Erythroblast (primary cell): ENCODE data around the gene EMP2.
A peak's percentile ranks its signal among the peaks of the same experiment; 100 is the strongest.
"Not testable (repeated sequence)": the region's sequence is repeated elsewhere in the genome, so short reads cannot be mapped to it uniquely, and the experiment has no call there.

Experiments
- DNase-seq, 2 experiments: peaks; one replicate each; lab custom pipeline; 2025; lab: John Stamatoyannopoulos, UW
- GATA1 ChIP-seq: IDR thresholded peaks from 2 replicates; pipeline ENCODE4 v1.6.1; 2011; ENCODE audit warnings: low read depth, mild to moderate bottlenecking, control low read depth, low read length, moderate library complexity
- POLR2A ChIP-seq: IDR thresholded peaks from 2 replicates; pipeline ENCODE4 v1.6.1; 2011; ENCODE audit warnings: mild to moderate bottlenecking, low read length

Gene EMP2

DNA sequence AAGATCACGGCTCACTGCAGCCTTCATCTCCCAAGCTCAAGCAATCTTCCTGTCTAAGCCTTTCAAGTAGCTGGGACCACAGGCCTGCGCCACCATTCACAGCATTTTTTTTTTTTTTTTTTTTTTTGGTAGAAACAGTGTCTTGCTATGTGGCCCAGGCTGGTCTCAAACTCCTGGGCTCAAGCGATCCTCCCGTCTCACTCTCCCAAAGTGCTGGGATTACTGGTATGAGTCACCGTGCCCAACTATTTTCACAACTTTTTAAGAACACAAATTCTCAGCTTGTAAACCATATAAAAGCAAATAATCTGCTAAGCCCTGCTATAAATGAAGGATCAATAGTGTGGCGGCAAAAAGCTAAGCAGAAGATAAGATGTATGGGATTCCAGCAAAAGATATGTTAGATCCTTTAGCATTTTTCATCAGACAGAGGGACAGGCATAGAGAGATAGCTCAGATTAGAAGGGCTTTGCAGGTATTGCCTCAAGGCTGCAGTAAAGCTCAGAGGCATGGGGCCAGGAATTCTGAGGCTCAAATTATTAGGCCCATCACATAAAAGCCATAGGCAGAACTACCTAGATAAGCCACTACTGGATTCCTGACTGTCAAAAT is 55.1 kb downstream of the EMP2 start:
- no peak for TF ChIP-seq POLR2A
- TF ChIP-seq GATA1, result no peak
- no peak for DNase-seq

- DNase-seq, result no peak
- TF ChIP-seq POLR2A (no peak), GATA1 (no peak)
These were observed 57.4 kb downstream of the EMP2 start for GRCh38 chr16:10522966-10523365.

DNA sequence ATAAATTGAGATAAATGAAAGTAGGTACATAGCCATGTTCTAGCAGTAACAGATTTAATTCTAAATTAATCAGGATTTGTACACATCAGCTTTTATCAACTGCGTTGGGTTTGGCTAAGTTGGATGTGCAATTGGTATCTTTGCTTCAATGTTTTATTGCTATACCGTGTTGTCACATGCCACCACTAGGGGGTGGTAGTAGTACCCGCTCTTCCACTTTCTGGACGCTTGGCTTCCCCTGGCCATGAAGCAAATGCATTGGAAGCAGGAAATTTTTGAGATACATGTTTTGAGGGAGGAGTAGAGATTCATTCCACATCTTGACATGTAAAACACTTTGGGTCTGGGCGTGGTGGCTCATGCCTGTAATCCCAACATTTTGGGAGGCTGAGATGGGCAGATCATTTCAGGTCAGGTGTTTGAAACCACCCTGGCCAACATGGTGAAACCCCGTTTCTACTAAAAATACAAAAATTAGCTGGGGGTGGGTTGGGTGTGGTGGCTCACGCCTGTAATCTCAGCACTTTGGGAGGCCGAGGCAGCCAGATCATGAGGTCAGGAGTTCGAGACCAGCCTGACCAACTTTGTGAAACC is 58.6 kb downstream of the EMP2 start:
- DNase-seq, result peak; percentile 61 to 77
- TF ChIP-seq POLR2A (no peak), GATA1 (no peak)

DNA sequence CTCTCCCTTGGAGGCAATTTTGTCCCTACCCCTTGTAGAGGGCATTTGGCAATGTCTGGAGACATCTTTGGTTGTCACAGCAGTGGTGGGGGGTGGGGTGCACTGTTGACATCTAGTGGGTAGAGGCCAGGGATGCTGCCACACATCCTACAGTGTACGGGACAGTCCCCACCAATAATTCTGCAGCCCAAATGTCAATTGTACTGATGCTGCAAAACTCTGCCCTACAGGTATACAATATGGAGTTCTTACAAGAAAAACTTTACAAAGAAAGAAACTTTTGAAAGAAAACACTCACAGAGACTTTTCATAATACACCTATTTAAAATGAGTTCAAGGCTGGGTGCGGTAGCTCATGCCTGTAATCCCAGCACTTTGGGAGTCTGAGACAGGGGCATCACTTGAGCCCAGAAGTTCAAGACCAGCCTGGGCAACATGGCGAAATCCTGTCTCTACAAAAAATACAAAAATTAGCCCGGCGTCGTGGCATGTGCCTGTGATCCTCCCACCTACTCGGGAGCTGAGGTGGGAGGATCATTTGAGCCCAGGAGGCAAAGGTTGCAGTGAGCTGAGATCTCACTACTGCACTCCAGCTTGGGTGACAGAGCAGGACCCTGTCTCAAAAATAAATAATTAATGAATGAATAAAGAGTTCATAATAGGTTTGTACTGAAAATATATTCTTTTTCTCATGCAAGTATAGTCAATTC is 59.4 kb downstream of the EMP2 start:
- DNase-seq, result no peak
- TF ChIP-seq GATA1 (no peak), POLR2A (no peak)

- TF ChIP-seq POLR2A, result no peak
- TF ChIP-seq GATA1, result no peak
- DNase-seq, result no peak
These were observed 60.2 kb downstream of the EMP2 start for GRCh38 chr16:10519929-10520868.

DNA sequence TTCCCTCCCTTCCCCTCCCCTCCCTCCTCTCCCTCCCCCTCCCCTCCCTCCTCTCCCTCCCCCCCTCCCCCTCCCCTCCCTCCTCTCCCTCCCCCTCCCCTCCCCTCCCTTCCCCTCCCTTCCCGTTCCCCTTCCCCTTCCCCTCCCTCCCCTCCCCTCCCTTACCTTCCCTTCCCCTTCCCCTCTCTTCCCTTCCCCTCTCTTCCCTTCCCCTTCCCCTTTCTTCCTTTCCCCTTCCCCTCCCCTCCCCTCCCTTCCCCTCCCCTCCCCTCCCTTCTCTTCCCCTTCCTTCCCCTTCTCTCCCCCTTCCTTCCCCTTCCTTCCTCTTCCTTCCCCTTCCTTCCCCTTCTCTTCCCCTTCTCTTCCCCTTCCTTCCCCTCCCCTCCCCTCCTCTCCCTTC is 61.1 kb downstream of the EMP2 start:
- no peak for TF ChIP-seq GATA1
- no peak for TF ChIP-seq POLR2A
- no peak for DNase-seq

- TF ChIP-seq POLR2A (no peak), GATA1 (no peak)
- DNase-seq, result no peak
These were observed 61.8 kb downstream of the EMP2 start for GRCh38 chr16:10518479-10519041.

DNA sequence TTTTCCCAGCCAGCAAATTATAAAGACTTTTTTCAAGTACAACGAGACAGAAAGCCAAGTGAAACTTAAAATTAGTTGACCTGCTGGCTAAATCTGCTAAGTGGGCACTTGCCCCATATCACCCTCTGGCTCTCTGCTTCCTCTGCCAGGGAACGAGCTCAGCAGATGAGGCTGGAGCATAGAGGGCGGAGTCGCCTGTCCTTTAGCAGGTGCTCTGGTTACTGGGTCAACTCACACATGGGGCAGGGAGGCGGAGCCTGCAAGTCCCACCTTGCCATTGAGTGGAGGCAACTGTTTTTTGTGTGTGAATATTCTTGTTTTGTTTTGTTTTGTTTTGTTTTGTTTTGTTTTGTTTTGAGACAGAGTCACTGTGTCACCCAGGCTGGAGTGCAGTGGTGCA is 62.5 kb downstream of the EMP2 start:
- DNase-seq, result no peak
- no peak for TF ChIP-seq GATA1
- TF ChIP-seq POLR2A, result no peak

GRCh38 chr16:10514369-10515055 is 65.9 kb downstream of the EMP2 start:
- no peak for TF ChIP-seq POLR2A
- no peak for TF ChIP-seq GATA1
- DNase-seq, result peak; percentile 53 to 68

DNA sequence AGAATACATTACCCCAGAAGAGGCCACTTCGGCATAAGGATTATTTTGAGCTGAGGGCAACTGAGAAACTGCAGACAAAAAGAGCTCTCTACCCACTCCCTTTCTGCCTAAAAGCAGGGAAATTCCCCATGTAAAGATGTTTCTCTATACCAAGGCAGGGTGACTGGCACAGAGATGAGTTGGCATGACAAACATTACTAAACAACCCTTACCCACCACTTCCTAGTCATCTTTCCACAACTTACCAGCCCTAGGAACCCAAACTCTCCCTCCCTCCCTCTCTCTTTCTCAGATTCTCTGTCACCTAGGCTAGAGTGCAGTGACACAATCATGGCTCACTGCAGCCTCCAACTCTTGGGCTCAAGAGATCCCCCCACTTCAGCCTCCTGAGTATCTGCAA is 68.6 kb downstream of the EMP2 start:
- no peak for TF ChIP-seq POLR2A
- no peak for TF ChIP-seq GATA1

GRCh38 chr16:10510279-10510678 is 70.1 kb downstream of the EMP2 start:
- DNase-seq, result no peak
- no peak for TF ChIP-seq POLR2A
- TF ChIP-seq GATA1, result no peak

More for the DNA sequence above, 68.6 kb downstream of the EMP2 start:
- no peak for DNase-seq

DNA sequence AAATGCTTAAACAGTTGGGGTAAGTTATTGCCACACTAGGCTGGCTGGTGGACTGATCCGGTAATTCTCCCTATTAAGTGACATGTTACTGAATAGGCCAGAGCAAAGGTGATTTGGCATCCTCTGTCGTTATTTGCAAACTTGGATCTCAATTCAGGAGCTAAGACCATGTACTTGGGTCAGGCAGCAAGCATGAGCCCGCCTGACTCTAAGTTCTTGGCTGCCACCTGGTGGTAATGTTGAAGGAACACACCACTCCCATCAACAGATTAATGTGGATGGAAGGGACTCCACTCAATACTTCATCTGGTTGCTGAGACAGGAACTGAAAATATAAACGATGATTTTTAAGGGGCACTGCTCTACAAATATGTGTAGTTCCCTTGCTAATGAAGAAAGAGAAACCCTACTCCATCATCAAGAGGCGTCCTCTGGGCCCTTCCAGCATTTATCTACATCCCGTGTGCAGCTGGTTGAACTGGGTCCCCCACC is 70.8 kb downstream of the EMP2 start:
- no peak for TF ChIP-seq GATA1
- no peak for TF ChIP-seq POLR2A
- DNase-seq, result peak; percentile 84 to 87

DNA sequence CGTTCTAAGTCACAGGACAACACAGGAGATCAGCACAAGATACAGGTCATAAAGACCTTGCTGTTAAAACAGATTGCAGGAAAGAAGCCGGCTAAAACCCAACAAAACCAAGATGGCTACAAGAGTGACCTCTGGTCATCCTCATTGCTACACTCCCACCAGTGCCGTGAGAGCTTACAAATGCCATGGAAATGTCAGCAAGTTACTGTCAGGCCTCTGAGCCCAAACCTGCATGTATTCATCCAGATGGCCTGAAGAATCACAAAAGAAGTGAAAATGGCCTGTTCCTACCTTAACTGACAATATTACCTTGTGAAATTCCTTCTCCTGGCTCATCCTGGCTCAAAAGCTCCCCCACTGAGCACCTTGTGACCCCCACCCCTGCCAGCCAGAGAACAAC is 75.1 kb downstream of the EMP2 start:
- DNase-seq, result not testable (repeated sequence)

- DNase-seq, result no peak
- TF ChIP-seq GATA1 (no peak), POLR2A (no peak)
These were observed 76.0 kb downstream of the EMP2 start for GRCh38 chr16:10504404-10504885.
